HepG2 (cell line): Measurements from ENCODE around the gene MACROH2A1. TPM values are rescaled to one million over a fixed set of nuclear protein-coding genes. Genes with fewer than 3 reads are reported as not detected.

Experiments
- ATAC-seq: fragments of 200-7000 bp; cut with Tn5 transposase; 3 replicates; pipeline ENCODE4 v1.9.1; 2020; ENCODE audit warnings: mild to moderate bottlenecking, moderate library complexity
- BruUV-seq: library from RNA; stranded (reverse); fragments of 400-500 nt; replicated peaks from 2 replicates; lab custom pipeline; 2021; lab: Mats Ljungman, UMichigan
- CTCF ChIA-PET: fragments of 300-600 bp; formaldehyde crosslinking; extraction: SDS; loops from one replicate; lab custom pipeline; 2021; ENCODE audit warnings: low total read pairs, inconsistent platforms, low intra/inter-chr PET ratio; lab: Yijun Ruan, JAX
- POLR2A ChIA-PET: fragments of 350-600 bp; sonication (Branson Sonifier 250); formaldehyde crosslinking; loops from one replicate; lab custom pipeline; 2020; ENCODE audit warnings: antibody characterized with exemption, inconsistent platforms; lab: Yijun Ruan, JAX
- DNase-seq: peaks from one replicate; pipeline ENCODE4 v3.0.0-alpha.2; 2015; ENCODE audit warnings: low spot score
- FAIRE-seq: peaks from 3 replicates; lab custom pipeline; 2011; peaks lifted over from hg19 to GRCh38; lab: Jason Lieb, UNC
- H2AFZ ChIP-seq: one replicate; pipeline ENCODE4 v1.6.1; 2011; ENCODE audit warnings: low read length, inconsistent platforms
- H3K27ac ChIP-seq: fragments of 300-600 bp; 3 replicates; pipeline ENCODE4 v1.8.0; 2011; ENCODE audit warnings: mixed run types, mild to moderate bottlenecking, mixed read lengths, low read length, inconsistent platforms; ENCODE audit not compliant: insufficient read depth; ENCODE audit errors: extremely low read length
- H3K27me3 ChIP-seq, 2 experiments: fragments of 200-600 bp in 1 of 2; 2 replicates in 1 of 2; 3 replicates in 1 of 2; pipeline versions ENCODE4 v1.6.0 to v1.8.0; 2011; ENCODE audit warnings: low read length in 2 of 2, mild to moderate bottlenecking in 2 of 2, moderate library complexity in 2 of 2, inconsistent platforms in 1 of 2; ENCODE audit not compliant: insufficient read depth in 2 of 2, control insufficient read depth in 1 of 2
- H3K36me3 ChIP-seq, 2 experiments: fragments of 200-600 bp in 1 of 2; replicated peaks in 1 of 2; 2 replicates in 1 of 2; 3 replicates in 1 of 2; pipeline versions ENCODE4 v1.5.1 to v1.8.0; 2011; ENCODE audit warnings: low read length in 2 of 2, inconsistent platforms in 1 of 2; ENCODE audit not compliant: insufficient read depth in 2 of 2, control insufficient read depth in 1 of 2
- H3K4me1 ChIP-seq: 2 replicates; pipeline ENCODE4 v1.5.1; 2012; ENCODE audit warnings: low read length, inconsistent platforms; ENCODE audit not compliant: insufficient read depth
- H3K4me2 ChIP-seq: 2 replicates; pipeline ENCODE4 v1.6.0; 2011; ENCODE audit warnings: low read depth, low read length, inconsistent platforms
- H3K4me3 ChIP-seq, 3 experiments: fragments of 200-600 bp in 1 of 3; sonication (generic), shearing (Covaris generic) in 1 of 3; replicated peaks in 1 of 3; 2 replicates each; pipeline ENCODE4 v1.5.1; 2011 to 2016; ENCODE audit warnings: low read length in 3 of 3, inconsistent platforms in 2 of 3, low read depth in 2 of 3, mild to moderate bottlenecking in 2 of 3, control low read depth in 1 of 3, mixed read lengths in 1 of 3; ENCODE audit not compliant: insufficient read depth in 1 of 3
- H3K79me2 ChIP-seq: one replicate; pipeline ENCODE4 v1.6.1; 2011; ENCODE audit warnings: low read length, inconsistent platforms; ENCODE audit not compliant: insufficient read depth
- H3K9ac ChIP-seq: 2 replicates; pipeline ENCODE4 v1.6.0; 2011; ENCODE audit warnings: mild to moderate bottlenecking, low read depth, low read length, inconsistent platforms; ENCODE audit not compliant: insufficient read depth
- H3K9me3 ChIP-seq: 2 replicates; pipeline ENCODE4 v1.5.1; 2012; ENCODE audit warnings: mild to moderate bottlenecking, low read length
- H4K20me1 ChIP-seq: 2 replicates; pipeline ENCODE4 v1.6.0; 2011; ENCODE audit warnings: inconsistent platforms, mild to moderate bottlenecking, low read length, moderate library complexity; ENCODE audit not compliant: insufficient read depth
- CBX5 ChIP-seq: sonication (generic); formaldehyde crosslinking; IDR thresholded peaks from 2 replicates; pipeline ENCODE4 v1.4.0; 2020; ENCODE audit warnings: missing genetic modification reagents, borderline replicate concordance
- HNF1A ChIP-seq, 2 experiments: sonication (generic) in 1 of 2; formaldehyde crosslinking in 1 of 2; IDR thresholded peaks; 2 replicates each; pipeline versions ENCODE4 v1.4.0 to v1.6.1; 2016 to 2020; ENCODE audit warnings: borderline replicate concordance in 1 of 2, low read depth in 1 of 2, mild to moderate bottlenecking in 1 of 2, missing genetic modification reagents in 1 of 2
- MAZ ChIP-seq, 2 experiments: sonication (generic) in 1 of 2; formaldehyde crosslinking in 1 of 2; IDR thresholded peaks; 2 replicates each; pipeline versions ENCODE4 v1.5.0 to v1.6.1; 2012 to 2020; ENCODE audit warnings: low read depth in 2 of 2, mild to moderate bottlenecking in 2 of 2, borderline replicate concordance in 1 of 2, improper control_type of control experiment in 1 of 2, low read length in 1 of 2, missing genetic modification reagents in 1 of 2, moderate library complexity in 1 of 2
- PITX1 ChIP-seq: sonication (generic); formaldehyde crosslinking; IDR thresholded peaks from 2 replicates; pipeline ENCODE4 v1.5.1; 2020; ENCODE audit warnings: mild to moderate bottlenecking, missing genetic modification reagents
- PRDM4 ChIP-seq: sonication (generic); formaldehyde crosslinking; IDR thresholded peaks from 2 replicates; pipeline ENCODE4 v1.9.0; 2021; ENCODE audit warnings: missing genetic modification reagents, borderline replicate concordance
- PREB ChIP-seq: sonication (generic); formaldehyde crosslinking; IDR thresholded peaks from 2 replicates; pipeline ENCODE4 v1.4.0; 2020; ENCODE audit warnings: missing genetic modification reagents
- STAT6 ChIP-seq: sonication (generic); formaldehyde crosslinking; IDR thresholded peaks from 2 replicates; pipeline ENCODE4 v1.4.0; 2020; ENCODE audit warnings: missing genetic modification reagents, mild to moderate bottlenecking, borderline replicate concordance
- TCF7 ChIP-seq: sonication (generic); IDR thresholded peaks from 2 replicates; pipeline ENCODE4 v1.6.1; 2016; ENCODE audit warnings: antibody characterized with exemption, low read depth
- TRIM24 ChIP-seq: sonication (generic); formaldehyde crosslinking; IDR thresholded peaks from 2 replicates; pipeline ENCODE4 v1.8.0; 2022; ENCODE audit warnings: mild to moderate bottlenecking, missing genetic modification reagents
- ZFP62 ChIP-seq: sonication (generic); formaldehyde crosslinking; IDR thresholded peaks from 2 replicates; pipeline ENCODE4 v1.4.0; 2020; ENCODE audit warnings: missing genetic modification reagents
- ZNF414 ChIP-seq: sonication (generic); formaldehyde crosslinking; IDR thresholded peaks from 2 replicates; pipeline ENCODE4 v1.5.0; 2020; ENCODE audit warnings: missing genetic modification reagents
- ZNF644 ChIP-seq: IDR thresholded peaks from 2 replicates; pipeline ENCODE4 v1.6.1; 2016; ENCODE audit warnings: low read depth
- WGBS: methylation state at CpG from one replicate; pipeline ENCODE4 v1.1.6; 2017; ENCODE audit warnings: low lambda C conversion rate; 5-methylcytosine and 5-hydroxymethylcytosine counted together
- in situ Hi-C: cut with HindIII; loops from 2 replicates; pipeline ENCODE4 v1.10.0; 2017; ENCODE audit warnings: low pct_unique_long_range_greater_than_20kb; ENCODE audit not compliant: extremely low pct_ligation_motif_present
- intact Hi-C: fragments of 100-400 bp; cut with micrococcal nuclease; formaldehyde crosslinking; loops from one replicate; pipeline ENCODE4 v1.10.0; 2022; ENCODE audit not compliant: unreplicated experiment
- polyA plus RNA-seq, 8 experiments: library from polyadenylated mRNA; depleted of rRNA in 3 of 8; stranded (reverse) in 7 of 8; unstranded in 1 of 8; fragments of >200 nt; fragmentation: Illumina TruSeq in 4 of 8; extraction: Trizol in 4 of 8; gene quantifications; 2 replicates each; pipeline versions ENCODE4 v1.2.1 to v1.2.3, GENCODE V29; 2011 to 2016; ENCODE audit warnings: low read depth in 4 of 8, missing spikeins in 1 of 8, mixed read lengths in 1 of 8; ENCODE audit not compliant: insufficient read depth in 1 of 8
- total RNA-seq, 5 experiments: library from RNA; depleted of rRNA; stranded (reverse); fragments of >200 nt; fragmentation: Illumina TruSeq; extraction: Trizol; gene quantifications; 2 replicates each; pipeline ENCODE4 v1.2.3, GENCODE V29; 2016; ENCODE audit warnings: low read depth in 1 of 5

Gene MACROH2A1
- total and polyA plus RNA-seq, 2 of the 13 experiments (the other 11 are each of a cell fraction or from before 2014, with no cell fraction given) = 69.1 to 158 TPM

DNA sequence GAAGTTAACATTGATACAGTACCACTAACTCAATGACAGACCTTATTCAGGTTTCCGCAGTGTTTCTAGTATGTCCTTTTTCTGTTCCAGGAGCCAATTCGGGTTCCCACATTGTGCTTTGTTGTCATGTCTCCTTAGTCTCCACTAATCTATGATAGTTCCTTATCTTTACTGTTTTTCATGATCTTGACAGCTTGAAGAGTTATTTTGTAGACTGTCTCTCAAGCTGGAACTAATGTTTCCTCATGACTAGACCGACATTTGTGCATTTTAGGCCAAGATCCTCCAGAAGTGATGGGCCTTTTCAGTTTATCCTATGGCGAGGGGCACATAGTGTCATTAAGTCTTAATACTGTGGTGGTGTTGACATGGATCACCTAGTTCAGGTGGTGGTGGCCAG lies 104.2 kb downstream of the MACROH2A1 start:
- Histone ChIP-seq H3K4me1 (0 out of 2 replicates have a peak, but pooled peaks cover 5% of the 10 kb centered on the region), H3K27ac (no peak overlapping the region), H3K9ac (no peak overlapping the region), H3K9me3 (no peaks in the 10 kb centered on the region), H3K4me3 (no peak overlapping the region), H3K4me2 (no peak overlapping the region), H3K36me3 (no peaks in the 10 kb centered on the region), H3K27me3 (no peaks in the 10 kb centered on the region), H2AFZ (no peak overlapping the region), H4K20me1 (no peaks in the 10 kb centered on the region), H3K79me2 (no peaks in the 10 kb centered on the region)
- in situ Hi-C loops = no loop called here
- no peak for DNase-seq
- FAIRE-seq = no peak
- ATAC-seq = no peak
- WGBS = 96% methylated on average over 4 of the region's 4 CpGs
- BruUV-seq = no TSS peak
- CTCF ChIA-PET = no interaction called here
- intact Hi-C loops = no loop called here
- POLR2A ChIA-PET = no interaction called here
- TF ChIP-seq HNF1A (IDR thresholded peaks at IDR 0.05; ENCODE audit: low read depth) (no peak), HNF1A (CRISPR knock-in tag; IDR thresholded peaks at IDR 0.05; ENCODE audit: borderline replicate concordance) (no peak), STAT6 (CRISPR knock-in tag) (no peak), CBX5 (CRISPR knock-in tag) (no peak), ZNF414 (CRISPR knock-in tag) (no peak), PITX1 (CRISPR knock-in tag) (no peak), TRIM24 (CRISPR knock-in tag) (no peak), ZNF644 (CRISPR knock-in tag) (no peak), MAZ (IDR thresholded peaks at IDR 0.05; ENCODE audit: borderline replicate concordance, low read depth, low read length) (no peak), MAZ (CRISPR knock-in tag; IDR thresholded peaks at IDR 0.05; ENCODE audit: low read depth) (no peak), PREB (CRISPR knock-in tag) (no peak), TCF7 (no peak), PRDM4 (CRISPR knock-in tag) (no peak), ZFP62 (CRISPR knock-in tag) (no peak)
